Neutrophil (primary cell): ENCODE measurements around the gene NEDD4L.

Source experiments
- H3K27ac ChIP-seq: fragments of 200-600 bp; sonication (generic); 2 replicates; pipeline ENCODE4 v1.5.1; 2016; ENCODE audit warnings: mild to moderate bottlenecking, moderate library complexity
- H3K27me3 ChIP-seq: fragments of 200-600 bp; sonication (generic); 2 replicates; pipeline ENCODE4 v1.6.0; 2016; ENCODE audit warnings: mild to moderate bottlenecking
- H3K36me3 ChIP-seq: fragments of 200-600 bp; sonication (generic); 2 replicates; pipeline ENCODE4 v1.5.1; 2017
- H3K4me1 ChIP-seq, 2 experiments: fragments of 200-600 bp in 1 of 2; sonication (generic) in 1 of 2; 1 replicate in 1 of 2; 2 replicates in 1 of 2; pipeline versions ENCODE4 v1.5.1 to v1.6.1; 2013 to 2016; ENCODE audit warnings: low read depth in 1 of 2, low read length in 1 of 2, mild to moderate bottlenecking in 1 of 2, moderate library complexity in 1 of 2; ENCODE audit not compliant: control insufficient read depth in 1 of 2, insufficient read depth in 1 of 2
- H3K4me3 ChIP-seq, 2 experiments: fragments of 200-600 bp in 1 of 2; sonication (generic) in 1 of 2; 1 replicate in 1 of 2; 2 replicates in 1 of 2; pipeline ENCODE4 v1.5.1; 2013 to 2016; ENCODE audit warnings: low read depth in 1 of 2, low read length in 1 of 2, mild to moderate bottlenecking in 1 of 2, moderate library complexity in 1 of 2
- H3K9me3 ChIP-seq: fragments of 200-600 bp; sonication (generic); 2 replicates; pipeline ENCODE4 v1.5.1; 2016
- TF ChIP-seq, protein P1 (sequence below): fragments of 200-600 bp; sonication (generic); IDR thresholded peaks from 2 replicates; pipeline ENCODE4 v1.5.1; 2016; ENCODE audit warnings: antibody characterized with exemption

Gene NEDD4L

DNA sequence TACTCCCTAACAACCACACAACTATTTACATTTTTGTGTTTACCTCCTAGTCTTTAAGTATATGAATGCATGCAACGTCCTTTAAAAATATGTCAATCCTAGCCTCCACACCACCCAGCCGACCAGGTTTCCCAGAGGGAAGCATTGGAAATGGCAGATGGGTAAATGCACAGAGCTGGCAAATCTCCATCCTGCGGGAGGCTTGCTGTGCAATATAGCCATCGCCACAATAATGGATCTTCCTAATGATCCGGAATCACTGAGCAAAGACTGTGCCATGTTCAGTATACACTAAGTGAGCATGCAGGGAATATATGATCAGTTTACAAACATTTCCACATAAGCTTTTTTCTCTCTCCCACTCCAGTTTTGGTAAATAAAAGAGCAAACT is 131.8 kb downstream of the NEDD4L start:
- Histone ChIP-seq H3K4me3 (no peak overlapping the region), H3K9me3 (no peaks in the 10 kb centered on the region), H3K27me3 (peaks cover 6% of the 10 kb centered on the region), H3K36me3 (no peaks in the 10 kb centered on the region), H3K4me1 (no peaks in the 10 kb centered on the region), H3K27ac (no peak overlapping the region)
- TF ChIP-seq, protein P1, sequence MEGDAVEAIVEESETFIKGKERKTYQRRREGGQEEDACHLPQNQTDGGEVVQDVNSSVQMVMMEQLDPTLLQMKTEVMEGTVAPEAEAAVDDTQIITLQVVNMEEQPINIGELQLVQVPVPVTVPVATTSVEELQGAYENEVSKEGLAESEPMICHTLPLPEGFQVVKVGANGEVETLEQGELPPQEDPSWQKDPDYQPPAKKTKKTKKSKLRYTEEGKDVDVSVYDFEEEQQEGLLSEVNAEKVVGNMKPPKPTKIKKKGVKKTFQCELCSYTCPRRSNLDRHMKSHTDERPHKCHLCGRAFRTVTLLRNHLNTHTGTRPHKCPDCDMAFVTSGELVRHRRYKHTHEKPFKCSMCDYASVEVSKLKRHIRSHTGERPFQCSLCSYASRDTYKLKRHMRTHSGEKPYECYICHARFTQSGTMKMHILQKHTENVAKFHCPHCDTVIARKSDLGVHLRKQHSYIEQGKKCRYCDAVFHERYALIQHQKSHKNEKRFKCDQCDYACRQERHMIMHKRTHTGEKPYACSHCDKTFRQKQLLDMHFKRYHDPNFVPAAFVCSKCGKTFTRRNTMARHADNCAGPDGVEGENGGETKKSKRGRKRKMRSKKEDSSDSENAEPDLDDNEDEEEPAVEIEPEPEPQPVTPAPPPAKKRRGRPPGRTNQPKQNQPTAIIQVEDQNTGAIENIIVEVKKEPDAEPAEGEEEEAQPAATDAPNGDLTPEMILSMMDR: no peak

DNA sequence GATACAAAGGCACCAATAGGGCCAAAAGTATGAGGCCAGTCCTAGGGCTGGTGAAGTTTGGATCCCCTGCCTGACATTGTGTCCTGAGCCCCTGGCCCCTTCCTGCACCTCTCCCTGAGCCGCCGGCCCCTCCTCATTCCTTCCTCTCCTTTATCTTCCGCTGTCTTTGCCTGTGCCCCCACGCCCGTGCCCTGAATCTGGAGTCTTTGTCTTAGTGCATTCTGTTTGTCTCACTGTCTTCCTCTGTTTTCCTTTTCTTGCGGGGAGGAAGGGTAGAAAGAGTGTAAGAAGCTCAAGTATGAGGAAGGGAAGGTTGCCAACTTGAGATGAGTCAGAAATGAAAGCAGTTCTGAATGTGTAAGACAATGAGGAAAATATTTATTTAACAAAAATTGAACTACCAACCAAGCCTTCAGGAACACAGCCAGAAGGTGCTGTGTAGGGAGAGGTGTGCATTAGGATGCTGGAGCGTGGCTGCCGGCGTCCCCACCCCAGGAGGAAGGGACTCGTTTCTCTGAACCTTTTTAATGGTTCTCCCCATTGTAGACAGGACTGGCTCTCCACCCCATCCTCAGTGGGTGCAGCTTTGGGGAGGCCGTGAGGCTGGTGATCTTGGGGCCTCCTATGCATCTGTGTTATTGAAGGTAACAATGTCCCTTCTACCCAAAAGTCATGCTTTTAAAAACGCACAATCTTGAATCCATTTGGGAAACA is 133.1 kb downstream of the NEDD4L start:
- Histone ChIP-seq H3K36me3 (no peaks in the 10 kb centered on the region), H3K27ac (no peak overlapping the region), H3K9me3 (no peaks in the 10 kb centered on the region), H3K27me3 (peaks cover 6% of the 10 kb centered on the region), H3K4me3 (no peak overlapping the region), H3K4me1 (no peaks in the 10 kb centered on the region)
- TF ChIP-seq, protein P1: no peak

DNA sequence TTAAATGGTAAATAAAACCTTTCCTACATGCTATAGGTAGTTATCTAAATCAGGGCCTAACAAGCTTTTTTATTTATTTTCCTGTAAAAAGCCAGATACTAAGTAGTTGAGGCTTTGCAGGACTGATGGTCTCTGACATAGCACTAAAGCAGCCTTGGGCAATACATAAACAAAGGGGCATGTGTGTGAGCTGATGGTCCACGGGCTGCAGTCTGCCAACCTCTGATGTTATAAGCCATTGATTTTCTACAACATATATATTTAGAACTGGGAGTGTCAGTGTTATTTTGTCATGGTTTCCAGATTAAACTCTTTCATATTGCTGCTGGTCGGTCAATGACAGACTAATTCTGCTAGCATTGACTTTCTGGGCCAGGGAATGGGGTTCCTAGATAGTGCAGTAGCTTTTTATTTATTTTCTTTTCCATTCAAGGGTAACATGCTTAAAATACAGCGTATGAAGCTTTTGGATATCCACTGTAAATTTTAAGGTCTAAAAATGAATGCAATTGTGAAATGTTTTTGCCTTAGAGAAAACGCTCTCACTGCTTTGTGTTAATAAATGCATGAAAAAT is 134.0 kb downstream of the NEDD4L start:
- no peaks in the 10 kb centered on the region for H3K4me1 ChIP-seq
- H3K4me3 ChIP-seq: no peak overlapping the region
- no peaks in the 10 kb centered on the region for H3K36me3 ChIP-seq
- no peak overlapping the region for H3K27ac ChIP-seq
- TF ChIP-seq, protein P1: no peak
- H3K9me3 ChIP-seq: no peaks in the 10 kb centered on the region
- peaks cover 6% of the 10 kb centered on the region for H3K27me3 ChIP-seq

DNA sequence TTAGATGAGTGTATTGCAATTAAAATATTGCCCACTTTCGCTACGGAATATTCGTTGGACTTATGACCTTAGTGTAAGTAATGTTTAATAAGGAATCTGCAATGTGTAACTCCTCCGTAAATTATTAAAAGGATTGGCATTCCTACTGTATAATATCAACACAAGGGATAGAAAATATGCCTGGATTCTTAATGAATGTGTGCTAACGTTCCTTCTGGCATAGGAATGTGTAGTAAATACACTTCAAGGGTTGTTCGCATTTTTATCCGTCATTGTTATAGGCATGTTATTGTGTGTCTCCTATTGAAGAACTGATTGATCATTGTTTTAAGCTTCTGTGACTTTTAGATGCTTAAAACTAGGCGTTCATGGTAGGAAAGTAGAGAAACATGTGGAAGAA is 134.5 kb downstream of the NEDD4L start:
- Histone ChIP-seq H3K27me3 (peaks cover 6% of the 10 kb centered on the region), H3K9me3 (no peaks in the 10 kb centered on the region)
- TF ChIP-seq, protein P1: no peak

DNA sequence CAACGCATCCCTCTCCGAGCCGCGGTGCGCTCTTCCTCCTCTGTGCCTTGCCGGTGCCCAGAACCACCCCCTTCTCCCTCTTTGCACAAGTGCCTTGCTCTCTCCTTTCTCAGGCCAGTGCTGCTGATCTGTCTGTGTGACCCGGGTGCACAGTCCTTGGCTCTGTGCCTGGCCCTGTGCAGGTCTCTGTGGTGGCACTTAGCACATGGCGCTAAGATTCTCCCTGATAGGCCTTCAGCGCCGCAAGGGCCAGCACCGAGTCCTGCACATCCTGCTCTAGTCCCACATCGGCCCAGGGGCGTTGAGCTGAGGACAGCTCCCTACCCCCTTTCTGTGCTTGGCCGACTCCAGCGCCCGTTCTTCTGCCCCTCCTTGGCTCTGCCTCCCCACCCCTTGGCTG is 136.1 kb downstream of the NEDD4L start:
- H3K36me3 ChIP-seq: no peaks in the 10 kb centered on the region
- H3K27me3 ChIP-seq: no peaks in the 10 kb centered on the region
- TF ChIP-seq, protein P1: no peak
- no peaks in the 10 kb centered on the region for H3K4me1 ChIP-seq
- no peak overlapping the region for H3K27ac ChIP-seq
- no peaks in the 10 kb centered on the region for H3K9me3 ChIP-seq
- no peak overlapping the region for H3K4me3 ChIP-seq

More for the DNA sequence above, 134.5 kb downstream of the NEDD4L start:
- no peak overlapping the region for H3K4me3 ChIP-seq
- no peak overlapping the region for H3K27ac ChIP-seq
- no peaks in the 10 kb centered on the region for H3K36me3 ChIP-seq
- H3K4me1 ChIP-seq: no peaks in the 10 kb centered on the region
